Measurements from ENCODE around the gene BPNT1.
A peak's percentile ranks its signal among the peaks of the same experiment; 100 is the strongest.
"Not testable (repeated sequence)": the region's sequence is repeated elsewhere in the genome, so short reads cannot be mapped to it uniquely, and the experiment has no call there.

BPNT1 gene

DNA sequence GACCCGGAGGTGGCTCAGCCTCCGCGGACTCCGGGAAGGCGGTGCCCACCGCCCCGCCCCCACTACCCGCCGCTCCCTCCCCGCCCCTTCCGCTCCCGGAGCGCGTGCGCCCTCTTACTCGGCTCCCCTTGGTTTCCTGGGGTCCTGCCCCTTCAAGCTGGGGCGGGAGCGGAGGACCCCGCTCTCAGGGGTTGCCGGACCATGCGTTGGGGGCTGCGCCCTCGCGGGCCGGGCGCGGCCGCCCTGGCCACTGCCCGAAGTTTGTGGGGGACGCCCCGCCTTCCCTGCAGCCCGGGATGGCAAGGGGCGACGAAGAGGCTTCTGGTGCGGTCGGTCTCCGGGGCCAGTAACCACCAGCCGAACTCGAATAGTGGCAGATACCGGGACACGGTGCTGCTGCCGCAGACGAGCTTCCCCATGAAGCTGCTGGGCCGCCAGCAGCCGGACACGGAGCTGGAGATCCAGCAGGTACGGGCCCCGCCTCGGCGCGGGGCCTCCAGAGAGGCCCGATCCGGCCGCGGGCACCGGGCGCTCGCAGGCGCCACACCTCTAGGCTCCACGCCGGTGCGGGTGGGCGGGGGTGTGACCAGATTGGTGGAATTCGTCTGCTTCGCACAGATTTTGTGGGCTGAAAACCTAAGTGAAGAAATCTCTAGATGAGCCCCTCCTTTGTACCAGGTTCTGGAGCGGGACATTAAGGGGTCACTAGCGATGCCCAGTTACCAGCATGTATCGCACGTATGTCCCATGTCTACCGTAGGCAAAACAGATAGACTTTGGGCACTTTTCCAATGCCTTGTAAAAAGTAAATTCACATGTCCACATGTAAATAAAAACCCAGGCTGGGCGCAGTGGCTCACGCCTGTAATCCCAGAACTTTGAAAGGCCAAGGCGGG, 4.7 kb upstream of the BPNT1 start, which contains the start of gene IARS2:
IARS2 (plus strand) TSS at position 117 of the 896 bp plus-strand sequence; CDS start at position 202, 85 bp downstream.
- TF ChIP-seq, protein P1, sequence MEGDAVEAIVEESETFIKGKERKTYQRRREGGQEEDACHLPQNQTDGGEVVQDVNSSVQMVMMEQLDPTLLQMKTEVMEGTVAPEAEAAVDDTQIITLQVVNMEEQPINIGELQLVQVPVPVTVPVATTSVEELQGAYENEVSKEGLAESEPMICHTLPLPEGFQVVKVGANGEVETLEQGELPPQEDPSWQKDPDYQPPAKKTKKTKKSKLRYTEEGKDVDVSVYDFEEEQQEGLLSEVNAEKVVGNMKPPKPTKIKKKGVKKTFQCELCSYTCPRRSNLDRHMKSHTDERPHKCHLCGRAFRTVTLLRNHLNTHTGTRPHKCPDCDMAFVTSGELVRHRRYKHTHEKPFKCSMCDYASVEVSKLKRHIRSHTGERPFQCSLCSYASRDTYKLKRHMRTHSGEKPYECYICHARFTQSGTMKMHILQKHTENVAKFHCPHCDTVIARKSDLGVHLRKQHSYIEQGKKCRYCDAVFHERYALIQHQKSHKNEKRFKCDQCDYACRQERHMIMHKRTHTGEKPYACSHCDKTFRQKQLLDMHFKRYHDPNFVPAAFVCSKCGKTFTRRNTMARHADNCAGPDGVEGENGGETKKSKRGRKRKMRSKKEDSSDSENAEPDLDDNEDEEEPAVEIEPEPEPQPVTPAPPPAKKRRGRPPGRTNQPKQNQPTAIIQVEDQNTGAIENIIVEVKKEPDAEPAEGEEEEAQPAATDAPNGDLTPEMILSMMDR (IDR thresholded peaks at IDR 0.05), result peak; percentile 5; the same call in 1 of the 2 replicates
- no peak for TF ChIP-seq ZFX (IDR thresholded peaks at IDR 0.05; ENCODE audit: borderline replicate concordance)
- peak within 1 kb of the TSS; percentile 94 for H3K27ac ChIP-seq

DNA sequence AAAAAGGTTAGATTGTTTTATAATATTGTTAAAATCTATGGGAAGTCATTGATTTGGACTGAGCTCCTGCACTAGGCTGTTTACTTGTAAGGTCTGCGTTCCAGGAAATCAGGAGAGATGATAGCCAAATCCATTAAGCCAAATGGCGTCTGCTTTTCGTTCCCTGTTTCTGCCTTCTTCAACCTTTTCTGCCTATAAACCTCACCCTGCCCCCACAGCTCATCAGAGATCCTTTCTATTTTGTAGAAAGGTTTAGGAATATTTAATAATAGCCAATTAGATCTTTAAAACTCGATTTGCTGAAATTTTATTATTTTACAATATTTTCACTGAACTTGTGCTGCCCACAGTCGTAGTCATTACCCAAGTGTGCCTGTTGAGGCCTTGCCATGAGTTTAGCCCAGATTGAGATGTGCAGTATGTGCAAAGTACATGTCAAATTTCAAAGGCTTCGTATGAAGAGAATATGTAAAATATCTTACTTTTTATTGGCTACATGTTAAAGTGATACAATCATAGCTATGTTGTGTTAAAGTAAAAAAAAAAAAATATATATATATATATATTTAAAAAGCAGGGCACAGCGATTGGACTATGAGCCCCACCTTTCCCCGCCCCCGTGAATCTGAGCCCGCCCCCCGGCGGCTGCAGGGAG, 3.9 kb upstream of the BPNT1 start:
- TF ChIP-seq ZFX (IDR thresholded peaks at IDR 0.05; ENCODE audit: borderline replicate concordance), result no peak
- TF ChIP-seq, protein P1 (IDR thresholded peaks at IDR 0.05), result no peak
- H3K27ac ChIP-seq, result peak overlapping the region; percentile 94

DNA sequence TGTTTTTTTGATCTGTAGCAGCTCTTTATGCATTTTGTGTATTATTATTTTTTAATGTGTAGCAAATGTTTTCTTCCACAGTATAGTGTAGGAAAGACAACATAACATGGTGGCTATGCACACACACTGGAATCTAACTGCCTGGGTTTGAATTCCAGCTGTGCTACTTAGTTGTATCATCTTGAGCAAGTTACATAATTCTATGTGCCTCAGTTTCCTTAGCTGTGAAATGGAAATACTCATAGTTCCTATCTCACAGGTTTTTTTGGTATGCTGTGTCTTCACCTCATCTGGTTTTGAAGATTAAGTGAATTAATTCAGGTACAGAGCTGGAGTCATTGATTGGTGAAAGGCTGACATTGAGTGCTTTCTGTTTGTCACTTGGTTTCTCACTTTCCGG, 3.1 kb upstream of the BPNT1 start:
- no peak for TF ChIP-seq ZFX (IDR thresholded peaks at IDR 0.05; ENCODE audit: borderline replicate concordance)
- TF ChIP-seq, protein P1 (IDR thresholded peaks at IDR 0.05), result no peak
- no peak overlapping the region for H3K27ac ChIP-seq

DNA sequence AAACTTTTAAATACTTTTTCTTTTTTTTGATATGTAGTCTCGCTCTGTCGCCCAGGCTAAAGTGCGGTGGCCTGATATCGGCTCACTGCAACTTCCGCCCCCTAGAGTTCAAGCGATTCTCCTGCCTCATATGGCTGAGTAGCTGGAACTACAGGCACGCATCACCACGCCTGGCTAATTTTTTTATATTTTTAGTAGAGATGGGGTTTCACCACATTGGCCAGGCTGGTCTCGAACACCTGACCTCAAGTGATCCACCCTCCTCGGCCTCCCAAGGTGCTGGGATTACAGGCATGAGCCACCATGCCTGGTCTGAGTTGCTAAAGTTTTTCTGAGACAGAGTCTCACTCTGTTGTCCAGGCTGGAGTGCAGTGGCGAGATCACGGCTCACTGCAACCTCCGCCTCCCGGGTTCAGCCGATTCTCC, 3.3 kb downstream of the BPNT1 start:
- TF ChIP-seq, protein P1 (IDR thresholded peaks at IDR 0.05), result peak; percentile 56
- H3K27ac ChIP-seq, result not testable (repeated sequence)

DNA sequence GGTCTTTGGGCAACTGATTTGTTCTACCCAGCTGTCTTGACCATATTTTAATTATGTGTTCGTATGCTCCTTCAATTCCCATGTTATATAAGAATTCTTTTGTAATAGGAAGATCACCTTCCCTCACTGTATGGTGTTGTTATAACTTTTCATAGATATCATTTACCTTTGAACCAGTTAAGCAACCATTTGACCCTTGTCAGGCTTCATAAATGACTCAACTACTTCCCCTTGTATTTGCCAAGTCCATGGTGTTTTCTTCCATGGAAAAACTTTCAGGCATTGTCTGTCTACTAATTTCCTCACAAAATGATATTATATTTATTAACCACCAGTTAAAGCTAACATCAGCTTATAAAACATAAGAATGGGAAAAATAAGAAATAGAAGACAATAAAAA, 5.1 kb downstream of the BPNT1 start:
- no peak overlapping the region for H3K27ac ChIP-seq
- TF ChIP-seq ZFX (IDR thresholded peaks at IDR 0.05; ENCODE audit: borderline replicate concordance), result no peak

DNA sequence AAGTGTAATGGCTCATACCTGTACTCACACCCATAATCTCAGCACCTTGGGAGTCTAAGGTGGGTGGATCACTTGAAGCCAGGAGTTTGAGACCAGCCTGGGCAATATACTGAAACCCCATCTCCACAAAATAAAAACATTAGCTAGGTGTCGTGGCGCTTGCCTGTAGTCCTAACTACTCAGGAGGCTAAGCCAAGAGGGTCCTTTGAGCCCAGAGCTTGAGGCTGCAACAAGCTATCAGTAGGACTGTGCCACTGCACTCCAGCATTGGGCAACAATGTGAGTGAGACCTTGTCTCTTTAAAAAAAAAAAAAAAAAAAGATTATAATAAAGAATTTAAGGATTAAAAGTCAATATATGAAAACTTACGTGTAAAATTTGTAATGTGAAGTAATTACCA, 11.7 kb downstream of the BPNT1 start:
- TF ChIP-seq ZFX (IDR thresholded peaks at IDR 0.05; ENCODE audit: borderline replicate concordance), result no peak
- TF ChIP-seq, protein P1 (IDR thresholded peaks at IDR 0.05), result no peak
- no peak overlapping the region for H3K27ac ChIP-seq

DNA sequence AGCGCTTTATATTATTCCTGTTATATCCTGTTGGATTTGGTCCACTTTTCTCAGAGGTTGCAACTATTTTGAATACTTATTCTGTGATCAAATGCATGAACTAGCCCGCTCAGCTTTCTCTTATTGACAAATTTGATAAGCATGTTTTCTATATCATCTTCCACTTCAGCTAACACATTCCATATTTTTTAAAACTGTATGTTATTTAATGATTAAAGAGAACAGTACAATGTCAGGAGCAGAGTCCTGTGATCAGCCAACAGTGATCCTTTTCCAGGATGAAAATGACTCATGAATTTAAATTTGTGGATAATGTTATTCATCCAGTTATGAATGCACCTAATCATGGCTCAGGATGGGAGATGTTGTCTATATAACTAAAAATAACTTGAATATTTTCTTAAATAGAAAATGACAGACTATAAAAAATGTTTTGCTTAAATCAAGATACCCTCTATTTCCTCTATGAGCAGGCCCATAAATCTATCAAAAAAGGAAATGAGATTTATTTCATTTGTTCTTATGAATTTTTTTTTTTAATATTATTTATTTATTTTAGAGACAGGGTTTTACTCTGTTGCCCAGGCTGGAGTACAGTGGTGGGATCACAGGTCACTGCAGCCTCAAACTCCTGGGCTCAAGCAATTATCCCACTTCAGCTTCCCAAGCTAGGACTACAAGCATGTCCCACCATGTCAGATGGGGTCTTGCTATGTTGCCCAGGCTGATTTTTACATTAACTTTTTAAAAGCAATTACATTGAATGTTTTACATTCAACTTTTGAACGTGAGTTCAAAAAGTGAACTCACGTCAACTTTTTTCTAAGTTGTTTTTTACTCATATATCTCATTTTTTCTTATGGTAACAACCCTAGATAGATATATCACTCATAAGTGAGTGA, 12.5 kb downstream of the BPNT1 start:
- no peak overlapping the region for H3K27ac ChIP-seq
- TF ChIP-seq, protein P1 (IDR thresholded peaks at IDR 0.05), result no peak
- no peak for TF ChIP-seq ZFX (IDR thresholded peaks at IDR 0.05; ENCODE audit: borderline replicate concordance)

Measured in 22Rv1 (cell line).